ENCODE data around the gene CCR4.
A peak's percentile ranks its signal among the peaks of the same experiment; 100 is the strongest.
"Not testable (repeated sequence)": the region's sequence is repeated elsewhere in the genome, so short reads cannot be mapped to it uniquely, and the experiment has no call there.

CCR4 gene
- total RNA-seq = 55.9 to 74.7 (median 63.0) reads per million in 4 donors

DNA sequence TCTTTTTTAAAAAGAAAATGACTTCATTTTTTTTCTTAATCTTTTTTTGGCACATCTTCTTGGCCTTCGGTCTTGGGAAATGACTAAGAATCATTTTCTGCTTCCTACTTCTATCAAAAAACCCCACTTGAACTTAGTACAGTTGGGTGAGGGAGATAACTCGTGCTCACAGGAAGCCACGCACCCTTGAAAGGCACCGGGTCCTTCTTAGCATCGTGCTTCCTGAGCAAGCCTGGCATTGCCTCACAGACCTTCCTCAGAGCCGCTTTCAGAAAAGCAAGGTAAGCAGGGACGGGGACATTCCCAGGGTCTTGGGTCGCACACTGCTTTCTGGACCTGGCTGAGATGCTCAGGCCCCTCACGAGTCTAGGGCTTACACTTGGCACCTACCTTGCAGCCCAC lies at the start of gene CCR4:
CCR4 (plus strand) TSS at position 235 of the 402 bp plus-strand sequence. CDS start 1,779 bp downstream, outside the sequence.
- peak in 4 of 5 donors; percentile 26 to 85 (median 43) for DNase-seq

GRCh38 chr3:32902887-32903371 lies 48.5 kb upstream of the CCR4 start:
- DNase-seq = peak in 3 of 5 donors; percentile 7 to 19 (median 15)

DNA sequence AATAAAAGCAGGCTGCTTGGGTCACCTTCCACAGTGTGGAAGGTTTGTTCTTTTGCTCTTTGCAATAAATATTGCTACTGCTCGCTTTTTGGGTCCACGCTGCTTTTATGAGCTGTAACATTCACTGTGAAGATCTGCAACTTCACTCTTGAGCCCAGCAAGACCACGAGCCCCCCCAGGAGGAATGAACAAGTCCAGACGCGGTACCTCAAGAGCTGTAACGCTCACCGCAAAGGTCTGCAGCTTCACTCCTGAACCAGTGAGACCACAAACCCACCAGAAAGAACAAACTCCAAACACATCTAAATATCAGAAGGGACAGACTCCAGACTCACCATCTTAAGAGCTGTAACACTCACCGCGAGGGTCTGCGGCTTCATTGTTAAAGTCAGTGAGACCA lies 47.5 kb upstream of the CCR4 start:
- no peak for DNase-seq

DNA sequence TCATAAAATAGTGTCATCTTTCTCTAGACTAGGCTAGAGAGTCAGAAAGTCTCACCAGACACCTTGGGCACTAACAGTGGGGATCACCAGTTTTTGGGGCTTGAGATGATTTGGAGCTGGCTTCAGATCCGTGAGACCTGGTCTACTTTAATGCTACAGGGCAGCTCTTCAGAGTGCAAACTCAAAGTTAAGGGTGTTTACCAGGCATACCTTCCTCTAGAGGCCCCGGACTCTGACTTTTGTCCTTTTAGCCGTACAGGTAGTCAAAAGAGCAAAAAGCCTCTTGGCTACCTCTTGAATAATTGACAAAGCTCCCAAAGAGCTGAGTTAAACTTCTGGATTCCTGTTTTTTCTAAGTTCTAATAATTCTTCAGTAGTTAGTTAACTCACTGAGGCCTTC lies 41.4 kb upstream of the CCR4 start:
- DNase-seq = no peak

DNA sequence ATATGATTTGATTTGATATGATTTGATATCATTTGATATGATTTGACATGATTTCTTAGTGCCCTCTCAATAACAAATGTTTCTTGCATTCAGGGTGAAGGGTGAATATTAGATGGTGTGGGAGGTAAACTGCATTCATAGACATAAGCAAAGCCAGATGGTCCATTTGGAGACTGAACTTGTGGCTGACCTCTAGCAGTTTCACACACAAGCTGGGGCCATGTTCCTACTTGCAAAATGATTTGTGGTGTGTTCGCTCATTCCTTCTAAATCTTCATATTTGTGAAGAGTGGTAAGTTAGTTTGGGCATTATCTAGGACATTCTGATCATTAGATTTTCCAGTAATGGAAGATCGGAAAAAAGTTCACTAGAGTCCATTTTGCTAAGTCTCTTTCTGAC lies 40.5 kb upstream of the CCR4 start:
- no peak for DNase-seq

DNA sequence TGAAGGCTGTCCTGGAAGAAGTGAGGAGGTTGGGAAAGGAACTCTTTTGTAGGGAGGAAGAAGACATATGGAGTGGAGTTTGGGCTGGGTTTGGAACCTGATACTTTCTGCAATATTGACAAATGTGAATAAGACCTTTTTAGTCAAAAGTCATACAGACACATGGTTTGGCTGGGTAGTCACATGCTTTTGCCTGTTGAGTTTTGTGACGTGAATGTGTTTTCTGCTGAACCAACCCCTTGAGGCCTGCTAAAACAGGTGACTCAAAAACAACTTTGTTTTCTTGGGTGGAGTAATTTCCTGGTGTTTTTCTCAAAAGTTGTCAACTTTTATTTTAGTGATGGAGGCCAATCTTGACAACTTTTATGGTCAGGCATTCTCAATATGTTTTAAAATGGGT lies 39.4 kb upstream of the CCR4 start:
- peak in 1 of 5 donors; percentile 47 for DNase-seq

GRCh38 chr3:32913790-32914446 lies 37.5 kb upstream of the CCR4 start:
- no peak for DNase-seq

GRCh38 chr3:32919920-32920319 lies 31.5 kb upstream of the CCR4 start:
- DNase-seq = no peak

GRCh38 chr3:32922078-32922477 lies 29.4 kb upstream of the CCR4 start:
- no peak for DNase-seq

- no peak for DNase-seq
These were observed 21.3 kb upstream of the CCR4 start for GRCh38 chr3:32930161-32930560.

GRCh38 chr3:32931273-32931672 lies 20.2 kb upstream of the CCR4 start:
- not testable (repeated sequence) for DNase-seq

GRCh38 chr3:32934150-32934742 lies 17.2 kb upstream of the CCR4 start:
- no peak for DNase-seq

GRCh38 chr3:32937331-32937730 lies 14.1 kb upstream of the CCR4 start:
- DNase-seq = no peak

DNA sequence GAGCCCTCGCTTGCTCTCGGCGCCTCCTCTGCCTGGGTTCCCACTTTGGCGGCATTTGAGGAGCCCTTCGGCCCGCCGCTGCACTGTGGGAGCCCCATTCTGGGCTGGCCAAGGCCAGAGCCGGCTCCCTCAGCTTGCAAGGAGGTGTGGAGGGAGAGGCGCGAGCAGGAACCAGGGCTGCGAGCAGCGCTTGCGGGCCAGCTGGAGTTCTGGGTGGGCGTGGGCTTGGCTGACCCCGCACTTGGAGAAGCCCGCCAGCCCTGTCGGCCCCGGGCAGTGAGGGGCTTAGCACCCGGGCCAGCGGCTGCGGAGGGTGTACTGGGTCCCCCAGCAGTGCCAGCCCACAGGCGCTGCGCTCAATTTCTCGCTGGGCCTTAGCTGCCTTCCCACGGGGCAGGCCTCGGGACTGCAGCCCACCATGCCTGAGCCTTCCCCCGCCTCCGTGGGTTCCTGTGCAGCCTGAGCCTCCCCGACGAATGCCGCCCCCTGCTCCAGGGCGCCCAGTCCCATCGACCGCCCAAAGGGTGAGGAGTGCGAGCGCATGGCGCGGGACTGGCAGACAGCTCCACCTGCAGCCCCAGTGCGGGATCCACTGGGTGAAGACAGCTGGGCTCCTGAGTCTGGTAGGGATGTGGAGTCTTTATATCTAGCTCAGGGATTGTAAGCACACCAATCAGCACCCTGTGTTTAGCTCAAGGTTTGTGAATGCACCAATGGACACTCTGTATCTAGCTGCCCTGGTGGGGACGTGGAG lies 11.7 kb upstream of the CCR4 start:
- not testable (repeated sequence) for DNase-seq

DNA sequence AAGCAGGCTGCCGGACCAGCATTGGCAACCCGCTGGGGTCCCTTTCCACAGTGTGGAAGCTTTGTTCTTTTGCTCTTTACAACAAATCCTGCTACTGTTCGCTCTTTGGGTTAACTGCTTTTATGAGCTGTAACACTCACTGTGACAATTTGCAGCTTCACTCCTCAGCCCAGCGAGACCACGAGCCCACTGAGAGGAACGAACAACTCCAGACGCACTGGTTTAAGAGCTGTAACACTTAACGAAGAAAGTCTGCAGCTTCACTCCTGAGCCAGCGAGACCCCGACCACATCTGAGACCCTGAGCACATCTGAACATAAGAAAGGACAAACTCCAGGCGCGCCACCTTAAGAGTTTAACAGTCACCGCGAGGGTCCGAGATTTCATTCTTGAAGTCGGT lies 10.7 kb upstream of the CCR4 start:
- no peak for DNase-seq

DNA sequence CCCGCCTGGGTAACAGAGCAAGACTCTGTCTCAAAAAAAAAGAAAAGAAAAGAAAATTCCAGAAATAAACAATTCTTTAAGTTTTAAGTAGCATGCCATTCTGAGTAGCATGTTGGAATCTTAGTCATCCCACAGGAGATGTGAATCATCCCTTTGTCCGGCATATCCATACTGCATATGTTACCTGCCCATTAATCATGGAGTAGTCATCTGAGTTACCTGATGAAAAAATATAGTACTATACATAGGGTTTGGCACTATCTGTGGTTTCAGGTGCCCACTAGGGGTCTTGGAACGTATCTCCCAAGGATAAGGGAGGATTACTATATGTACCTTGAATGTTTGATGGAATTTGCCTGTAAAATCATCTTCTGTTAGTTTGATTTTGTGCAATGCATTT lies 6.3 kb upstream of the CCR4 start:
- no peak for DNase-seq

DNA sequence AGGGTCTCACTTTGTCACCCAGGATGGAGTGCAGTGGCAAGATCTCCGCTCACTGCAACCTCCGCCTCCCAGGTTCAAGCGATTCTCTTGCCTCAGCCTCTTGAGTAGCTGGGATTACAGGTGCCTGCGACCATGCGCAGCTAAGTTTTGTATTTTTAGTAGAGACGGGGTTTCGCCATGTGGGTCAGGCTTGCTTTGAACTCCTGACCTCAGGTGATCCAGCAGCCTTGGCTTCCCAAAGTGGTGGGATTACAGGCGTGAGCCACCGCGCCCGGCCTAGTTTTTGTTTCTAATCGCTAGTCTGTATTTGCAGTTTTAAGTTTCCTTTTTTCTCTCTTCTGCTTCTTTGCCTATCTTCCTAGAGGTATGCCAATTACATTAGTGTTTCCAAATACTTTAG lies 5.8 kb upstream of the CCR4 start:
- not testable (repeated sequence) for DNase-seq

- no peak for DNase-seq
These were observed 4.3 kb upstream of the CCR4 start for GRCh38 chr3:32946973-32947788.

- DNase-seq = peak; percentile 65 to 91 (median 81)
These were observed 3.6 kb upstream of the CCR4 start for GRCh38 chr3:32947789-32948238.

- DNase-seq = no peak
These were observed 2.6 kb upstream of the CCR4 start for GRCh38 chr3:32948625-32949445.

DNA sequence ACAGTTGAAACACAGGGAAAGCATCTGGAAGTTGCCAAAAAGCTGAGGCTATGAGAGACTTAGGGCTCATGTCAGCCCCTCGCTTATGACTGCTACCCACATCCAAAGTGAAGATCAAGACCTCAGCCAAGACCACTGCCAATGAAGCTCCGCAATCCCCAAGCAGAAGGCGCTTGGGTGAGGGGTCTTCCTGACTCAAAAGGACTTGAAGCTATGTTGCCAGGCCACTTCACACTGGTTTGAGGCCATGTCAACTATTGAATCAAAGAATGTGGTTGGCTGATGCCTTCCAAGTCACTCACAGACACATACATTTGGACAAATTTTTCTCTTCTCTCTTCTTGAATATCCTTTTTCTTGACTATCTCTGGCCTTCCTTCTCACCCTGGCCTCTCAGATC lies 928 bp upstream of the CCR4 start:
- DNase-seq = no peak
